GM12875 (cell line): ENCODE results near the gene ARHGAP32.
"Not testable (repeated sequence)": the region's sequence is repeated elsewhere in the genome, so short reads cannot be mapped to it uniquely, and the experiment has no call there.

ENCODE experiments used
- H3K4me3 ChIP-seq: one replicate; pipeline ENCODE4 v1.5.1; 2011; ENCODE audit warnings: low read depth, low read length, control low read depth
- CTCF ChIP-seq: IDR thresholded peaks from 2 replicates; pipeline ENCODE4 v1.5.1; 2011; ENCODE audit warnings: low read depth, mild to moderate bottlenecking, control low read depth, inconsistent platforms, low read length, moderate library complexity, borderline replicate concordance; ENCODE audit not compliant: insufficient read depth

Gene ARHGAP32

GRCh38 chr11:129144256-129144655 lies 47.9 kb downstream of the ARHGAP32 start:
- H3K4me3 ChIP-seq: no peak overlapping the region
- TF ChIP-seq CTCF: no peak

DNA sequence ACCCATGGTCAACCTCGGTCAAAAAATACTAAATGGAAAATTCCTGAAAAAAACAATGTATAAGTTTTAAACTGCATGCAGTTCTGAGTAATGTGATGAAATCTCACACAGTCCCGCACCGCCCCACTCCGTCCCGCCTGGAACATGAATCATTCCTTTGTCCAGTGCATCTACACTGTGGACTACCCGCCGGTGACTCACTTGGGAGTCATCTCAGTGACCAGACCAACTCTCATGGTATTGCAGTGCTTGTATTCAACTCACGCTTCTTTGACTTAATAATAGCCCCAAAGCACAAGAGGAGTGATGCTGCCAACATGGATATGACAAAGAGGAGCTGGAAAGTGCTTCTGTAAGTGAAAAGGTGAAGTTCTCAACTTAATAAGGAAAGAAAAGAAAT lies 48.8 kb downstream of the ARHGAP32 start:
- no peak overlapping the region for H3K4me3 ChIP-seq
- TF ChIP-seq CTCF: no peak

DNA sequence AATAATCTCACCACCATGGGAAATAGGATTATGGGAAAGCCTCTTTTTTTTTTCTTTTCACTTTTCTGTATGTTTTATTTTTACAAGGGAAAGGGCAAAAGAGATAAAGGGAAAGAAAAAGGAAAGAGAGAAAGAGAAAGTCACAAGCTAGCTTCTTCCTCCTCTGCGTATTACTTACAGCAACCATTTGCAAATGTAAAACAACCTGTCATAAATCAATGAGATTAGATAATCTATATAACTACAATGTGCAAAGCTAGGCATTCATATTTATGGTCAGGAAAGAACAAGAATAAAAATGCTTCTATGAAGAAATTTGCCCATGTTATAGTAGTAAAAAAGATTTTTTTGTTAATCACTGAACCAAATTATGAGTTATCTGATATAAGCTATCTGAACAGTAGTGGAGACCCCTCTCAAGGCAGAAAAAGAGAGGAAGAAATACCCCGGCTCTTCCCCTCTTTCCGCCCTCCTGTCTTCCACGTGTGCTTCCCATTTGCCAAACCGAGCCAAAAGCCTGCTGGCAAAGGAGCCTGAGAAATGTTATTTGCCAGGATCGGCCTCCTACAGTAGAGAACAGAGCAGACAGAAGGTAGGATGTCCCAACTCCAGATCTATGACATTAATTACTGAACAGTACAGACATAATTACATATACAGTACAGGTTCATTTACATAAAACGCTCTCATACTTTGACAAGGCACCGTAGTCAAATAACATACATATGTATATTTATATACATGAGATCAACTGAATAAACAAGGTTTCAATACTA lies 50.2 kb downstream of the ARHGAP32 start:
- H3K4me3 ChIP-seq: no peak overlapping the region
- TF ChIP-seq CTCF: no peak

GRCh38 chr11:129131316-129131715 lies 60.8 kb downstream of the ARHGAP32 start:
- no peak for TF ChIP-seq CTCF
- no peak overlapping the region for H3K4me3 ChIP-seq

- not testable (repeated sequence) for H3K4me3 ChIP-seq
Observed at GRCh38 chr11:129128881-129129620, 63.1 kb downstream of the ARHGAP32 start.

DNA sequence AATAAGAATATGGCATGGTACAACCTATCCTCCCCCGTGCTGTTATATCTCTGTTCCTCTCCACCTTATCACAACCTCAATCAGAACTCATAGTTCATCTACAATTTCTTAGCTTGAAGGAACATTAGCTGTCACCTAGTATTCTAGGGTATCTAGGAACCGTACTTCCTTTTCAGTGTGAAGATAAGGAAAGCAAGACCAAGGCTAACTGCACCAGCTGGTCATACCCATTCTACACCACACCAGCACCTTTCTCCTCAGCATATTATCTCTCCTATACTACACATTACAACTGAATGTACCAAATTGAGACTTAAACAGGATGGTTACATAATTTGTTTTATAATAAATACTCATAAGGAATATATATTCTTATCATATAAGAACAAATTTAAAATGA lies 73.1 kb downstream of the ARHGAP32 start:
- TF ChIP-seq CTCF: no peak
- H3K4me3 ChIP-seq: no peak overlapping the region

GRCh38 chr11:129117595-129118350 lies 74.4 kb downstream of the ARHGAP32 start:
- peak; percentile 59; the same call in 1 of the 2 replicates for TF ChIP-seq CTCF
- no peak overlapping the region for H3K4me3 ChIP-seq
